Subcutaneous abdominal adipose tissue (tissue), 5 donors: ENCODE data around the gene ADCK2.
"Not testable (repeated sequence)": the region's sequence is repeated elsewhere in the genome, so short reads cannot be mapped to it uniquely, and the experiment has no call there.

Source experiments
- H3K27ac ChIP-seq: one replicate; pipeline ENCODE4 v1.7.0; 2013; ENCODE audit warnings: low read depth, mild to moderate bottlenecking, inconsistent platforms, low read length, moderate library complexity
- H3K27me3 ChIP-seq, 5 donors: one replicate each; pipeline ENCODE4 v1.7.0; 2013; ENCODE audit warnings: low read length in 5 of 5, inconsistent platforms in 1 of 5; ENCODE audit not compliant: control insufficient read depth in 5 of 5, insufficient read depth in 4 of 5
- H3K36me3 ChIP-seq, 5 donors: one replicate each; pipeline ENCODE4 v1.7.0; 2013; ENCODE audit warnings: low read length in 5 of 5; ENCODE audit not compliant: control insufficient read depth in 5 of 5, insufficient read depth in 5 of 5
- H3K4me1 ChIP-seq, 5 donors: one replicate each; pipeline ENCODE4 v1.7.0; 2013; ENCODE audit warnings: low read length in 5 of 5, mild to moderate bottlenecking in 3 of 5, moderate library complexity in 1 of 5; ENCODE audit not compliant: control insufficient read depth in 5 of 5, insufficient read depth in 5 of 5
- H3K4me3 ChIP-seq, 5 donors: one replicate each; pipeline ENCODE4 v1.7.0; 2013; ENCODE audit warnings: low read length in 5 of 5, low read depth in 1 of 5
- H3K9ac ChIP-seq, 5 donors: one replicate each; pipeline ENCODE4 v1.7.0; 2013; ENCODE audit warnings: low read length in 5 of 5, mild to moderate bottlenecking in 4 of 5, moderate library complexity in 3 of 5
- H3K9me3 ChIP-seq, 5 donors: one replicate each; pipeline ENCODE4 v1.7.0; 2013; ENCODE audit warnings: low read length in 5 of 5; ENCODE audit not compliant: control insufficient read depth in 5 of 5
- donor health status: healthy.
- donor health status: healthy.
- donor health status: healthy.
- donor health status: healthy.
- donor health status: healthy.

Gene ADCK2

DNA sequence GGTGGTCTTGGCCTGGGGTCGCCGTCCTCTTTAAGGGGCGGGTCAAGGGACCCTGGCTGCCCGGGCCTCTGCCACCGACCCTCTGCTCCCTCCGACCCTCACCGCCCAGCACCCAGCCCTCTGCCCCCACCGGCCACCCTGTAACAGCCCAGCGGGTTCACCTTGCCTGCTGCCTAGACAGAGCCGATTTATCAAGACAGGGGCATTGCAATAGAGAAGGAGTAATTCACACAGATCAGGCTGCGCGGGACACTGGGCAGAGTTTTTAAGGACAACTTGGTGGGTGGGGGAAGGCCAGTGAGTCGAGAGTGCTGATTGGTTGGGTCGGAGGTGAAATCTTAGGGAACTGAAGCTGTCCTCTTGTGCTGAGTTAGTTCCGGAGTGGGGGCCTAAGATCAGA, 779 bp upstream of the ADCK2 start:
- no peaks in the 10 kb centered on the region for H3K27me3 ChIP-seq
- no peaks in the 10 kb centered on the region for H3K36me3 ChIP-seq
- no peak overlapping the region for H3K27ac ChIP-seq
- H3K4me3 ChIP-seq, result peak overlapping the region in 3 of 5 donors; percentile 59 to 87 (median 82)
- H3K4me1 ChIP-seq, result peaks cover 0 to 44% (median 32%) of the 10 kb centered on the region in 5 donors
- no peaks in the 10 kb centered on the region for H3K9me3 ChIP-seq
- H3K9ac ChIP-seq, result no peak overlapping the region

DNA sequence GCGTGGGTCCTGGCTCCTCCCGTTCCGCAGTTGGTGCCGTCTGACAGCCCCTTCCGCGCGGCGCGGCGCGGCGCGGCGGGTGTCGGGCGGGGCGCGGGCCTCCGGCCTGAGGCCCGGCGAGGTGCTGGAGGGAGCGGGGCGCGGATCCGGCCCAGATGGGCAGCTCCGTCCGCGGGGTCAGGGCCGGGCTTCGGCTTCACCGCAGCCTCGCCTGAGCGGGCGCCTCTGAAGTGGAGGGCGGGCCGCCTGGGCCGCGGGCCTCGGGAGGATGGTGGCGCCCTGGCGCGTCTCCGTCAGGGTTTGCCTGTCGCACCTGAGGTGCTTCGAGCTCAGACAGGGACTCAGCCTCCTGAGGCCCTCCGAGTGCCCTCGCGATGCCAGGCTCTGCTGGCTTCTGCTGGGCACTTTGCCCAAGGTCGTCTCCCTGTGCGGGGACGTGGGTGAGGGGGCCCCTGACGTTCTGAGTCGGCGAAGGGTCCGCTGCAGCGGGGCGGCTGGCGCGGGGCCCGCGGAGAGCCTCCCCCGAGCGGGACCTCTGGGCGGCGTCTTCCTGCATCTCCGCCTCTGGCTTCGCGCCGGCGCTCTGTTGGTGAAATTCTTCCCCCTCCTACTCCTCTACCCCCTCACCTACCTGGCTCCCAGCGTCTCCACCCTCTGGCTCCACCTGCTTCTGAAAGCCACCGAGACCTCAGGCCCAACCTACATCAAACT, 473 bp downstream of the ADCK2 start:
- Histone ChIP-seq H3K4me3 (peak overlapping the region; percentile 54 to 87 (median 82)), H3K9me3 (no peaks in the 10 kb centered on the region), H3K9ac (peak overlapping the region in 4 of 5 donors; percentile 56 to 85 (median 82)), H3K36me3 (peaks cover 0 to 5% (median 0%) of the 10 kb centered on the region in 5 donors), H3K4me1 (peaks cover 0 to 44% (median 32%) of the 10 kb centered on the region in 5 donors), H3K27ac (peak overlapping the region; percentile 69), H3K27me3 (no peaks in the 10 kb centered on the region)

DNA sequence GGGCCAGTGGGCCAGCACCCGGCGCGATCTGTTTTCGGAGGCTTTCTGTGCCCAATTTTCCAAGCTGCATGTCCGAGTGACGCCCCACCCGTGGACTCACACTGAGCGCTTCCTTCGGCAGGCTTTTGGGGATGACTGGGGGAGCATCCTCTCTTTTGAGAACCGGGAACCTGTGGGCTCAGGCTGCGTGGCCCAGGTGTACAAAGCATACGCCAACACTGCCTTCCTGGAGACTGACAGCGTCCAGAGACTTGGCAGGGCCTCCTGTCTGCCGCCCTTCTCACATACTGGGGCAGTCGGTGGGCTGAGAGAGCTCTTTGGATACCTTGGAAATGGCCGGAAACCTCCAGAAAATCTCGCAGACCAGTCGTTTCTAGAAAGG, 1.0 kb downstream of the ADCK2 start:
- Histone ChIP-seq H3K4me1 (peaks cover 0 to 44% (median 32%) of the 10 kb centered on the region in 5 donors), H3K27me3 (no peaks in the 10 kb centered on the region), H3K9me3 (no peaks in the 10 kb centered on the region), H3K36me3 (peaks cover 0 to 11% (median 5%) of the 10 kb centered on the region in 5 donors), H3K27ac (peak overlapping the region; percentile 69), H3K4me3 (peak overlapping the region; percentile 54 to 87 (median 82)), H3K9ac (peak overlapping the region in 4 of 5 donors; percentile 56 to 85 (median 82))

DNA sequence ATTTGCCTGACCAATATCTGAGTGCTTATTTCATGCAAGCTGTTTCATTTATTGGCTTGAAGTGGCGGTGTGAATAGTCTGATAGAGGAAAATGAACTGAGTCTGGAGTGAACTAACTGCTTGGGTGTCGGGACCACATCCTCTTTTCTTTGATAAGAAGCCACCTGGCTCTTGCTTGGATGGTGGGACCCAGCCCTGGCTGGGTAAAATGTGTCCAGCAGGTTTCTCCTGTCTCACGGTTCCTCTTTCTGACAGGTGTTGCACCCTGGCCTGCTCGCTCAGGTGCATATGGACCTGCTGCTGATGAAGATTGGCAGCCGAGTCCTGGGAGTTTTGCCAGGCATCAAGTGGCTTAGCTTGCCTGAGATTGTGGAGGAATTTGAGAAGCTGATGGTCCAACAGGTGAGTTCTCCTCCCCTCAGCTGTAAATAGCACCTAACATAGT, 1.6 kb downstream of the ADCK2 start:
- peaks cover 0 to 17% (median 11%) of the 10 kb centered on the region in 5 donors for H3K36me3 ChIP-seq
- H3K27ac ChIP-seq, result peak overlapping the region; percentile 69
- H3K4me1 ChIP-seq, result peaks cover 0 to 44% (median 32%) of the 10 kb centered on the region in 5 donors
- H3K9me3 ChIP-seq, result no peaks in the 10 kb centered on the region
- peak overlapping the region in 1 of 5 donors; percentile 82 for H3K9ac ChIP-seq
- no peak overlapping the region for H3K4me3 ChIP-seq
- no peaks in the 10 kb centered on the region for H3K27me3 ChIP-seq

DNA sequence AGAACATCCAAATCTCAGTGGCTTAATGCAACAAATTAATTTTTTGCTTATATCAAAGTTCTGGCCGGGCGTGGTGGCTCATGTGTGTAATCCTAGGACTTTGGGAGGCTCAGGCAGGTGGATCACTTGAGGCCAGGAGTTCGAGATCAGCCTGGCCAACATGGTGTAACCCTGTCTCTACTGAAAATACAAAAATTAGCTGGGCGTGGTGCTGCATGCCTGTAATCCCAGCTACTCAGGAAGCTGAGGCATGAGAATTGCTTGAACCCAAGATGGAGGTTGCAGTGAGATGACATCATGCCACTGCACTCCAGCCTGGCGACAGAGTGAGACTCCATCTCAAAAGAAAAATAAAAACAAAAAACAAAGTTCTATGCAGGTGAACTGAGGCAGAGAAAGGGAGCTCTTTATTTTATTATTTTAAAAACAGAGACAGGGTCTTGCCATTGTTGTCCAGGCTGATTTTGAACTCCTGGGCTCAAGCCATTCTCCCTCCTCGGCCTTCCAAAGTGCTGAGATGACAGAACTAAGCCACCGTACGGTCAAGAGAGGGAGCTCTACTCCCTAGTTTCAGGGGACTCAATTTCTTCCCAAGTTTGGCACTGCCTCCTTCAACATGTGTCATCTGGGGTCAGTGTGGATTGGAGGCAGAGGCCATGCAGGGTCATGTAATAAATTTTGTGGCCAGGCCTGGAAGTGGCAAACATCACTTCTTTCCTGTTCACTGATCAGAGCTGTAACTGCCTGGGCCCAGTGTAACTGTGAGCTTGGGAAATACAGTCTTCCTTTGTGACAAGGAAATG, 2.4 kb downstream of the ADCK2 start:
- H3K9ac ChIP-seq, result peak overlapping the region in 1 of 5 donors; percentile 31
- H3K27ac ChIP-seq, result peak overlapping the region; percentile 69
- no peaks in the 10 kb centered on the region for H3K27me3 ChIP-seq
- no peak overlapping the region for H3K4me3 ChIP-seq
- H3K4me1 ChIP-seq, result peaks cover 0 to 44% (median 32%) of the 10 kb centered on the region in 5 donors
- H3K9me3 ChIP-seq, result no peaks in the 10 kb centered on the region
- peaks cover 0 to 22% (median 13%) of the 10 kb centered on the region in 5 donors for H3K36me3 ChIP-seq

DNA sequence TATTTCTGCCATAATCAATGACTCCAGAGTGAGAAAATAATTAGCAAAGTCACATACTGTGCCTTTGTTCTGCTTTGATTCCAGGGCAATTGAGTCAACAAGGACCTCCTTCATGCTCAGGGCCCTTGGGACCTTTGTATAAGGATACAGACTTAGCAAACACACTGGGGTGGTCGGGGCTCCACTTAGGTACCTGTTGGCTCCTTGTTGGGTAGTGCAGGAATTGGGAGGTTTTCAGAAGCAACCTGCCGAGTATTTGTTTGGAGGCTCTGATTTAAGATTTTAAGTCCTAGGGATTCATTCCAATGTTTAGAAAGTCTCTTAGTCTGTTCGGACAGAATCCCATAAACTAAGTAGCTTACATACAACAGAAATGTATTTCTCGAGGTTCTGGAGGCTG, 3.0 kb downstream of the ADCK2 start:
- Histone ChIP-seq H3K27me3 (no peaks in the 10 kb centered on the region), H3K9me3 (no peaks in the 10 kb centered on the region), H3K9ac (peak overlapping the region in 1 of 5 donors; percentile 31), H3K4me3 (no peak overlapping the region), H3K4me1 (peaks cover 0 to 44% (median 32%) of the 10 kb centered on the region in 5 donors), H3K36me3 (peaks cover 0 to 29% (median 19%) of the 10 kb centered on the region in 5 donors), H3K27ac (peak overlapping the region; percentile 69)

DNA sequence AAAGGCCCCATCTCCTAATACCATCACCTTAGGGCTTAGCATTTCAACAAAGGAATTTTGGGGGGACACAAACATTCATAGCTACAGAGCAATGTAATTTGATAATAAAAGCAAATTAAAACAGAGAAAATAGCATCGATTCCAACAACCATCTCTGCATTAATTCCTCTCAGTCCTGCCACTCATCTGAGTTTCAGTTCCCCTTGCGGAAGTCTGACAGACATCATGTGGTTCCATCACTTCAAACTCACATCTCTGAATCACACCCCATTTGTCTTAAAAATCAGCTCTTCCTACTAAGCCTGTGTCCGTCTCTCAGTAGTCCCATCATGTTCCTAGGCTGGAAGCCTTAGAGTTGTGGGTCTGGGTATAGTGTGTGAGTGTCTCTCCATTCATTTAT, 3.6 kb downstream of the ADCK2 start:
- H3K9me3 ChIP-seq, result no peaks in the 10 kb centered on the region
- H3K27me3 ChIP-seq, result no peaks in the 10 kb centered on the region
- peaks cover 0 to 33% (median 23%) of the 10 kb centered on the region in 5 donors for H3K36me3 ChIP-seq
- no peak overlapping the region for H3K4me3 ChIP-seq
- H3K4me1 ChIP-seq, result peaks cover 0 to 44% (median 32%) of the 10 kb centered on the region in 5 donors
- H3K27ac ChIP-seq, result peak overlapping the region; percentile 69
- no peak overlapping the region for H3K9ac ChIP-seq

DNA sequence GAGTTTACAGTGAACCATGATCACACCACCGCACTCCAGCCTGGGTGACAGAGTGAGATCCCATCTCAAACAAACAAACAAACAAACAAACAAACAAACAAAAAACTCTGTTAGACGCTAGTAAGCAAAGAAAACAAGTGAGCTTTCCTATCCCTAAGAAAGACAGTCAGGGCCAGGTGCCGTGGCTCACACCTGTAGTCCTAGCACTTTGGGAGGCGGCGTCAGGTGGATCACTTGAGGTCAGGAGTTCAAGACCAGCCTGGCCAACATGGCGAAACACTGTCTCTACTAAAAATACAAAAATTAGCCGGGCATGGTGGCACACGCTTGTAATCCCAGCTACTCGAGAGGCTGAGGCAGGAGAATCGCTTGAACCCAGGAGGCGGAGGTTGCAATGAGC, 4.2 kb downstream of the ADCK2 start:
- H3K36me3 ChIP-seq, result peaks cover 0 to 39% (median 26%) of the 10 kb centered on the region in 5 donors
- not testable (repeated sequence) for H3K27ac ChIP-seq, H3K9ac ChIP-seq

DNA sequence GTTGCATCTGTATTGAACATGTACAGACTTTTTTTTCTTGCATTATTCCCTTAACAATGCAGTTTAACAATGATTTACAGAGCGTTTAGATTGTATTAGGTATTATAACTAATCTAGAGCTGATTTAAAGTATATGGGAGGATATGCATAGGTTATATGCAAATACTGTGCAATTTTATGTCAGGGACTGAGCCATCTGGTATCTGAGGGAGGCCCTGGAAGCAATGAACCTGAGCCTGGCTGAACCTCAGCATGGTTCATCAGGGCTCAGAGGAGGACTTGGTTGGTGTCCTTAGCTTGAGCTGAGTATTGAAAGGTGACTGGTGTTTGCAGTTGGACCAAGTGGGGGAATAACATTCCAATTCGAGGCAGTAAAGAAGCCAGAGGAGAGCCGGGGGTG, 4.8 kb downstream of the ADCK2 start:
- Histone ChIP-seq H3K36me3 (peaks cover 0 to 43% (median 30%) of the 10 kb centered on the region in 5 donors), H3K9me3 (no peaks in the 10 kb centered on the region), H3K9ac (no peak overlapping the region), H3K4me1 (peaks cover 0 to 37% (median 28%) of the 10 kb centered on the region in 5 donors), H3K27me3 (no peaks in the 10 kb centered on the region), H3K4me3 (no peak overlapping the region), H3K27ac (no peak overlapping the region)

More for the DNA sequence above, 4.2 kb downstream of the ADCK2 start:
- H3K4me3 ChIP-seq, H3K27me3 ChIP-seq, H3K9me3 ChIP-seq: not testable (repeated sequence)
- H3K4me1 ChIP-seq, result peaks cover 0 to 42% (median 32%) of the 10 kb centered on the region in 5 donors
